ENCODE measurements around the gene JAZF1.
"Not testable (repeated sequence)": the region's sequence is repeated elsewhere in the genome, so short reads cannot be mapped to it uniquely, and the experiment has no call there.

JAZF1 gene

DNA sequence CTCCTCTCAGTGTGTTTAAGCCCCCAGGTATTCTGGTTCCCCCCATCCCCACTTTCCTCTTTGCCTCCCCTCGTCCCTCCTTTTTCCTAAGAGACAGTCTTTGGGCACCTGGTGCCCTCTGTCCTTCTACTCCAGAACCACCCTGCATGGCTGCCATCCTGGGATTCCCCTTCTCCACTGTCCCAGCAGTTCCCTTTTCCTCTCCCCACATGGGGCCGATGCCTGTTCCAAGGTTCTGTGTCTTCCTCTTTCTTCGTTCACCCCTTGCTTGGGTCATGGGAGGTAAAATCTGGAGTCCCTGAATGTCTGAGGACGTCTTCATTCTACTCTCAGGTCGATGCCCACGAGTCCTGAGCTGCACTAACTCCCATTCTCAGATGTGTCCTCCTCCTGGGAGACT, 319.8 kb downstream of the JAZF1 start:
- no peak for DNase-seq

DNA sequence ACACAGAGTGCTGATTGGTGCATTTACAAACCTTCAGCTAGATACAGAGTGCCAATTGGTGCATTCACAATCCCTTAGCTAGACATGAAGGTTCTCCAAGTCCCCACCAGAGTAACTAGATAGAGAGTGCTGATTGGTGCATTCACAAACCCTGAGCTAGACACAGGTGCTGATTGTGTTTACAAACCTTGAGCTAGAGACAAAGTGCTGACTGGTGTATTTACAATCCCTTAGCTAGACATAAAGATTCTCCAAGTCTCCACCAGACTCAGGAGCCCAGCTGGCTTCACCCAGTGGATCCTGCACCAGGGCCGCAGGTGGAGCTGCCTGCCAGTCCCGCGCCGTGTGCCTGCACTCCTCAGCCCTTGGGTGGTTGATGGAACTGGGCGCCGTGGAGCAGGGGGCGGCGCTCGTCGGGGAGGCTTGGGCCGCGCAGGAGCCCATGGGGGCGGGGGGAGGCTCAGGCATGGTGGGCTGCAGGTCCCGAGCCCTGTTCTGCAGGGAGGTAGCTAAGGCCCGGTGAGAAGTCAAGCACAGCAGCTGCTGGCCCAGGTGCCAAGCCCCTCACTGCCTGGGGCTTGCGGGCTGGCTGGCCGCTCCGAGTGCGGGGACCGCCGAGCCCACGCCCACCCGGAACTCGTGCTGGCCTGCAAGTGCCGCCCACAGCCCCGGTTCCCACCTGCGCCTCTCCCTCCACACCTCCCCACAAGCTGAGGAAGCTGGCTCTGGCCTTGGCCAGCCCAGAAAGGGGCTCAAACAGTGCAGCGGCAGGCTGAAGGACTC, 323.7 kb downstream of the JAZF1 start:
- DNase-seq, result not testable (repeated sequence)

DNA sequence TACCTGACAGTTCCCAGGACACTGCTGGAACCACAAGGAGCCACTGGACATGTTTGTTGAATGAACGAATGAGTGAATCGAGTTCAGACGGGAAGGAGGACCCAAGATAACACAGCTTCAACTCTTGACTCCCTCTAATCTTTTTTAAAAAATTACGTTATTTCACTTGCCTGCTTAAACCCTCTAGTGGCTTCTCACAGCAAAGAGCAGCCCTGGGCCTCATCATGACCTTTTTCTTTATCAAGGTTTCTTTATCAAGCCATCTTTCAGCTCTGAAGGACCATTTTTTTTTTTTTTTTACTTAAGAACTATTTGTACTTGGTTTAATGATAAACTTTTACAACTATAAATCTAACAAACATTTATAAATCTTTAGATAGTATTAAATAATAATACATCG, 330.1 kb downstream of the JAZF1 start:
- no peak for DNase-seq

DNA sequence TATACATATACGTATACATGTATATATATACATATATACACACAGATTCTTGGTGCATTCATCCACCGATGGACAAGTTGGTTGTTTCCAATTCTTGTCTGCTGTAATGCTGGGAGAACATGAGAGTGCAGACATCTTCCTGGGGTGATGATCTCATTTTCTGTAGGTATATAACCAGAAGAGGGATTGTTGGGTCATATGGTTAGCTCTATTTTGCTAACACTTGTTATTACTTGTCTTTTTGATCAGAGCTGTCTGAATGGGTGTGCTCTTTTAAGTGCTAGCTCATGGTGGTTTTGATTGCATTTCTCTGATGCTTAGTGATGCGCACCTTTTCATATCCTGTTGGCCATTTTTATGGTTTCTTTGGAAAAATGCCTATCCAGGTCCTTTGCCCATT, 334.2 kb downstream of the JAZF1 start:
- no peak for DNase-seq

DNA sequence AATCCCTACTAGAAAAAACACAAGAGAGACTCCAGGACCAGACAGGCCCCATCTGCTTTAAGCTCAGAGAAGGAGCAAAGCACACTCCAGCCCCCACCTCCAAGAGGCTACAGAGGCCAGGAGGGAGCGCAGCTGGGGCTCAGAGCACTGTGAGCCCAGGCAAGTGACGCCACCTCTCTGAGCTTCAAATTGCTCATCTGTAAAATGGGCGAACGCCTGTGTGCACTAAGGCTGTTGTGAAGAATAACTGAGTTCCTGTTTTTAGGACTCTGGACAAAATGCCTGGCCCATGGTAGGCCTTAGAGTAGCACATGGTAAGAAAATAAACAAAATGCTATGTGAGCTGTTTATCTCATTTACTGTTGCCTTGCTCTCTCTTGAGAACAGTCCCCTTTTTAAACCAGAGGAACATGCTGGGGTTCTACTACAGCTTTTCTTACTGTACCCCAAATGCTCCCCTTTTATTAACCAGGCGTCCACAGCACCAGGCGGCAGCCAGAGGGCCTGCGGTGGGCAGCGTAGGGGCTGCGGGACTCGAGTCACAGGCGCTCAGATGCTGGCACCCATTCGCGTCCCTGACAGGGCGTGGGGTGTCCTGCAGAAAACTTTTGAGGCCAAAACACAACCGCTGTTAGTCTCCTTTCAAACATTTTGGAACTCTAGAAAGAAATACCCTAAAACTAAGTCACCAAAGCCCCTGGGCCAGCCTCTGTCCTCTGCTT, 336.9 kb downstream of the JAZF1 start:
- DNase-seq, result no peak

DNA sequence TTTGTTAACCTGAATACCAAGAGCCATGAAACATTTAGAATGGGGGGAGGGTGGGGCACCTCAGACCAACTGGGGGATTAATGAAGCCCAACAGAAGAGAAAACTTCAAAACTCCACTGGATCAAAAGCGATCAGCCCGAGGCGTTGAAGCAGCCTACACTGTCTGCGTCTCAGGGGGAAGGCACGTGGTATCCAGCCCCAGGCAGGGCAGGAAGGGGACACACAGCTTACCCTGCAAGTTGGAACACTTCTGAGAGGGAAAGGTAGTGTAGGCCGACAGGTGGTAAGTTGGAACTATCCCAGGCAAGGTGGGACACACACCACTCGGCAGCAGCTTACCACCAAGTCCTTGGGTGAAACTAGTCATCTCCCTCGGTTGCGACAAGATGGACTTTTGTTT, 337.7 kb downstream of the JAZF1 start:
- DNase-seq, result no peak

DNA sequence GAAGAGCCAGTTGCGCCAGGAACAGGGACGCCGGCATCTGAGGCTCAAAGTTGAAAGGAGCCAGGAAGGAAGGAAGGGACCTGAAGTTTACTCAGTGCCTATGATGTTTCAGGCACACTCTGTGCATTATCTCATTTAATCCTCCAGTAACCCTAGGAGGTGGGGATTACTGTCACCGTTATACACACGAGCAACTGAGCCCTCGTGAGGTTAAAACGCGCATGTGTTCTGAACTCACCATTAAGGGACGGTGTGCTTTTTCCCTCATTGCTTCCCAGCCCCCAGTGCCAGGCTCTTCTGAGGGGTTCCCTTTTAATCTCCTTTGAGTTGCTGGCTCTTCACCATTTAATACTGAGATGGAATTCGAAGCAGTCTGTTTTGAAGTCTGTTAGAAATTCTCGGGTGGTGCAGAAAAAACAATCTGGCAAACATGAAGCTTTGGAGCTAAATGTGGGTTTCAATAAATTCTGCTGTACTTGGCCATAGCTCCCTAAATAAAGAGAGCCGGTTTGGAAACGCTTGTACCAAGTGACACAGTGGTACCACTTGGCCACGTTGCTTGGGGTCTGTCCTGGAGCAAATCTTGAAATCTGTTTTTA, 338.4 kb downstream of the JAZF1 start:
- DNase-seq, result no peak

DNA sequence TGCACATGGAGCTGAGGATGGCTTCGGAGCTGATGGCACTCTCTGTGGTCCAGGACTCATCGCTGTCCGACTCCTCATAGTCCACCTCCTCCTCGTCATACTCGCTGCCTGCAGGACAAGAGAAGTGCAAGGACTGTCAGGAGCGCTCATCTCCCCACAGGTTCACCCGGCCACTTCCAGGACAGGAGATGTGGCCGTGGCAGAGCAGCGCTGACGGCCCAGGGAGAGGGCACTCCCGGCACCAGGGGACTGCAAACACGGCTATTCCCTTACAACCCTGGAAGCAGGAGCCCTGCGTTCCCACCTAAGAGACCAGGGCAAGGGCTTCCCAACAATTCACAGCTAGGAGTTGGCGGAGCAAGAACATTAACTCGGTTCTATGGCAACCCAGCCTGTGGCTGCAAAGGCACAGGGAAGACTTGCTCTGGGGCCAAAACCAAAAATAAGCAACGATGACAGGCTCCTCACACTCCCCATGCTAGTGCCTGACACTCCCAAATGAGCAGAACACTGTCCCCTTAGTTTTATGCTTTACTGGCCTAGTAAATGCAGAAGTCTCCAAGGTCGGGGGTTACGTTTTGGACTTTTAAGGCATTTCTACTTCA, 339.7 kb downstream of the JAZF1 start:
- DNase-seq, result no peak

DNA sequence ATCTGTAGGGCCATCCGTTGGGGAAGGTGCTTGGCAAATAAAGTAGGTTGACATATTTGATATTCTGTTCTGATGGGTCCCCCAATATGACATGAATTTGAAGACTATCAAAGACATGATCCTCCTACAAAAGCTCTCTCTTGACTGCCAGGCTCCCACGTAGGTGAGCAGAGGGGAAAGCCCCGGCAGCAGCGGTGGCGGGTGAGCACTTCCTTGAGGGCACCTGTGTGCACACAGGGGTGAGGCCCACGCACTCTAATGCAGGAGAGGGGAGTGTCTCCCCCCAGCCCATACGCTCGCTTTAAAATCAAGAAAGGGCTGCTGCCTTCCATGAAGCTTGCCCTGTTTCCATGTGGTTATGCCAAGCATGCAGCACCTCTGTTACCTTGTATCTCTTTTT, 340.3 kb downstream of the JAZF1 start:
- no peak for DNase-seq

DNA sequence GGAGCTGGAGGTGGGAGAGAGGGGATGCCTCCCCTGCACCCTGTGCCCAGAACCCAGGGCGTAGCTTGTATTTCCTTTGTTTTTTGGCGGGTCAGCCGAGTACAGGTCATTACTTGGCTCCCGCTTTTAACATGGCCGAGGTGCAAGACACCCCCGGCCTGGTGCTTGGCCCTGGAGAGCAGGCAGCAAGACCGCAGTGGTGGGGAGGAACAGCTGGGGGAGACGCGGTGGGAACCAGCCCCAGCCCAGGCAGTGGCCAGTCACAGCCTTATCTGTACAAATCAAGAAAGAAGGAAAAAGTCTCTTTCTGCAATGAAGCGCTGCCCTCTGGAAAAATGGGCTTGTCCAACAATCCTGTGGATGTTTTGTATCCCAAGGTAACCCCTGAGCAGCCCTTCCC, 341.5 kb downstream of the JAZF1 start:
- DNase-seq, result no peak

DNA sequence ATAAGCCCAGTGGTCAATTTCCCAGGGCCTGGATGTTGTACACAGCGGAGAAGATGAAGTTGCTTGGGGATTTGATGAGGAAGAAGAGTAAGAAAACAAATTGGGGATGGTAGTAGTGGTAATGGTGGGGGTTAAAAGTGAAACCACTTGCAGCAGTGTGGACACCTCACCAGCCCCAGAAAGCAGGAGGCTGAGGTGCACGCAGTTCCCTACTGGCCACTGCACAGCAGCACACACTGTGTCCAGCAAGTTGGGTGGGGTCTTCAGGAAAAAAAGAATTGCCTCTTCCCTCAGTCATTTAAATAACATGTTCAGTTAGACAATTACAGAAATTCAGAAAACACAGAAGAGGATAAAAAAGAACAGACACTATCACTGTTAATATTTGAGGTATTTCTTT, 344.1 kb downstream of the JAZF1 start:
- DNase-seq, result no peak

DNA sequence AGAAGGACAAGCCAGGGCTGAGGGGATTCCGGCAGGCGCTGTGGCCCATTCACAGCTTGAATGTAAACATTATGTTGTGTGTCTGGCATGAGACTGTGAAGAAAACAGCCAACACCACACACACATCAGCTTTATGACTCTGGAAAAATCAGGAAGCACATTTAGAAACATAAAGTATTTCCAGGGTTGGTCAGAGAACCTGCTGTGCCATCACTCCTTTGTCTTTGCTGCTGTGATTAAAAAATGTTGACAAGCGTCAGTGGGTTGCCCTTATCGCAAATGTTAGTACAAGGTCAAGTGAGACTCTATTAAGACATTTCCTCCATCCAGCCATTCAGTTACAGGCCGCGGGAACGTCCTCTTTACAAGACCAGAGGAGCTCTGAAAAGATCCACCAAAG, 345.2 kb downstream of the JAZF1 start:
- no peak for DNase-seq

DNA sequence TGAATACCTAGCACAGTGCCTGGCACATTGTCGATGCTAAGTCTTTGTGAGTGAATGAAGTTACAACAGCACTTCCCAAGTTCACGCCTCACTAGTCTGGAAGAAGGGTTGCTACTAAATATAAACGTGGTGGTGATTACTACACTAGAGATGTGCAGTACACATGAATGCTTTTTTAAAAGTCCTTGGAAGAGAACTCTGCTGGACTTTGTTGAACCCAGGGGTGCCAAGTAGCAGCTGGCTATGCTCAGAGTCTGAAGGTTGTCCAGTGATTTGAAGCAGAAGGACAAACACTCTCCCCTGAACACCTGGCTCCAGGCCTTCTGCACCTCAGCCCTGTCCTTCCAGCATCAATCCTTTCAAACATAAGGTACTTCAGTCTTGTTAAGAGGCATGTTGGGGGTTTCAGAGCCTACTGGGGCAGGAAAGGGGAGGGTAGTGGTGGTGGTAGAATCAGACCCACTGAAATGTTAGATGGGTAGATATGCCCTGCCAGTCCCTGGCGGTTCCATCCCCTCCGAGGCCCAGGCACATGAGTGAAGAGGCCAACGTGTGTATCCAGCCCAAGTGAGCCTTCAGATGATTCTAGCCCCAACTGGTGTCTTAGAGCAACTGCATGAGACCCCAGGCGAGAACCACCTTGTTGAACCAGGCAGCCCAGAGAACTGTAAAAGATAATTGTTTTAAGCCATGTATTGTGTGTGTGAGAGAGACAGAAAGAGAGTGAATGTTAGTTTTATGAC, 346.2 kb downstream of the JAZF1 start:
- no peak for DNase-seq

DNA sequence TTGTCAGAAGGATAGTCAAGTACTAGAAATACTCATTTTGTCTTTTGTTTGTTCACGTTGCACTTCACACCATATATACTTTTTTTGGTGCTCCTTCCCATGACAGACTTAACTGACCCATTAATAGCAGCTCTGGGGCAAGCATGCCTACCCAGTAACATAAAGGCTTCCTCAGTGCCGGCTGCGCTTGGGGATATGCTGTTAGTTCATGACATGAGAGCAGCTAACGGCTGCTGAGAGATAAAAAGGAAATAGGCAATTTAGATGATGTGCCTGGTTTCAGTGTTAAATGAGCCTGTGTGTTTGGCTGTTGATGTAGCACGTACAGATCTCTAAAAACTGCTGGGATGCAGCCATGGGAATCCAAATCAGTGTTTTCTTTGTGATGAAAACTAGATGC, 354.2 kb downstream of the JAZF1 start:
- no peak for DNase-seq

DNA sequence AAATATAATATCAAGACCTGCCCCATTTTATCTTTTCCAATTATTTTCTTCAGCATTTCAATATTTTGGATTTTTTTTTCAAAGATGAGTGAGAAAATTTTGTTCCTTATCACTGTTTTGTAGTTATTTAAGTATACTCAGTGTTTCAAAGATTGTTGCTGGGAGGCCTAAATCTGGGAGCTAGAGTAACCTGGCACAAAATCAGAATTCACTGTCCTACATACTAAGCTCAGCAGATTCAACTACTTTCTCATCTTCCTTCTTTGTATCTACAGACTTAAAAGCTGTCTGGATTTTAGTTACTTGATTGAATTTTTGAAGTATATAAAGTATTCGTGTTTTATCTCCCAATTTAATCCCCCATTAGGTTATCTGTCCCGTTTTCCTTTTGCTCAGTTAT, 354.7 kb downstream of the JAZF1 start:
- DNase-seq, result no peak

DNA sequence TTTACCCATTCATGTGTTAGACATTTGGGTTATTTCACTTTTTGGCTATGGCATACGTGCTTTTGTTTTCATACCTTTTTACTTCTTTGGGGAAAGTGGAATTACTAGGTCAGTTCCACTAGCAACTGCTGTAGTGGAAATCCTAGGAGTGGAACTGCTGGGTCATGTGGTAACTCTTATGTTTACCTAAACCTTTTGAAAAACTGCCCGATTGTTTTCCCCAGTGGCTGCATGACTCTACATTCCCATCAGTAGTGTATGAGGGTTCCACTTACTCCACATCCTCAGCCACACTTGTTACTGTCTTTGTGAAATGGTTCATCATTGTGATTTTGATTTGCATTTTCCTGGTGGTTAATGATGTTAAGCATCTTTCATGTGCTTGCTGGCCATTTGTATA, 358.4 kb downstream of the JAZF1 start:
- no peak for DNase-seq

DNA sequence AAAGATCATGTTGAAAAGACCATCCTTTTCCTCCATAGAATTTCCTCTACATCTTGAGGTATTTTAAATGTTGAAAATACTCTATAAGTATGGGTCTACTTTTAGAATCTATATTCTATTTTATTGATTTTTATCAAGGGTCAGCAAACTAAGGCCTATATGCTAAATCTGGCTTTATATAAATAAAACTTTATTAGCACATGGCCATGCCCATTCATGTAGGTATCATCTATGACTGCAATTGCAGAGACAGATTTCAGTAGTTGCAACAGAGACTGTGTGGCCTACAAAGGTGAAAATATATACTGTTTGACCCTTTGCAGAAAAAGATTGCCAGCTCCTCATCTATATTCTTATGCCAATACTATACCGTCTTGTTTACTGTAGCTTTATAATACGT, 367.9 kb downstream of the JAZF1 start:
- no peak for DNase-seq

DNA sequence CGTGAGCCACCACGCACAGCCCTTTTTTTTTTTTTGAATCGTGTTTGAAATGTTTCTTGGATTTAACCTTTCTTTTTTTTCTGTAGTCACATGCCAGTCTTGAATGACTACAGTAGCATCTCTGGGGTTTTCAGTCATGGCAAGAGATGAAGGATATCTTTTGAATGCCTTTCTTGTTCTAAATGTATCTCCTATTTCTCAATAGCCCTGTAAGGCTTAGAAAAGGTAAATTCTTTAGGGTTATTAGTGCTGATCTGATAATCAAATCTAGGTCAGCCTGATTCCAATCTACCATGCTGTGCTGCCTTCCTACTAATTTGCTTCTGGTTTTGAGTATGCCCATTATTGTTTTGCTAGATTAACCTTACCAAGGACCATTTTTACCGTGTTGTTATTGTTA, 370.4 kb downstream of the JAZF1 start:
- no peak for DNase-seq

DNA sequence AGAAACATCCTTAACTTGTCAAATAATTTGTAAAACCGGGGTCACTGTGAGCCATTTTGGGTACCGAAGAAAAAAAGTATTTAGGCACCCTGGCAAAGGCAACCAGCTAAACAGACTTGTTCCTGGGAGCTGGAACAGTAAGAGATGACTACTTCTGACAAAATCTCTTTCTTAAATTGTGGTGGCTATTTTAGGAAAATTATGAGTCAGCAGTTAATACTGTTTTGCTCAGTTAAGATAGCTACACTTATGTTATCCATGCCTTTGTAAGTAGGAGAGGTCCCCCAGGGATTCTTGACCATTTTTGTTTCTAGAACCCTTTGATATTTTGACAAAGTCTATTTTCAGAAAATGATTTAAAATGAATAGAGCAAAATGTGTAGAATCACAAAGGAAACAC, 372.0 kb downstream of the JAZF1 start:
- DNase-seq, result peak; percentile 27

DNA sequence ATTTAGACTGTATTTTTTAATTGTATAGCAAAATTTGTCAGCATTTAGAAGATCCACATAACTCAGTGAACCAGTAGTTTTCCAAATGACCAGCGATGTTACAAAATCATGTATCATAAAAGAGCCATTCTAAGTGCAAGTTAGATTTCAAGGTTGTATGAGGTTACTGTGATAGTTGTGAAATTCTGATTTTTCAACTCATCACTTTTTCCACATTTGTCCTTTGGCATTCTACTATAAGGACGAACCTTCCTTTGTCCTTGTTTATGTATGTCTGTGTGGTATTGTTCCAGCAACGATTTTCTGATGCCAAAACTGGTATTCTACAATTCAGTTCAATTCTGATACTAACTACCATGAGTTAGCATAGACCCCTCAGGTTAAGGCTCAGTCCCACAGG, 376.5 kb downstream of the JAZF1 start:
- no peak for DNase-seq

DNA sequence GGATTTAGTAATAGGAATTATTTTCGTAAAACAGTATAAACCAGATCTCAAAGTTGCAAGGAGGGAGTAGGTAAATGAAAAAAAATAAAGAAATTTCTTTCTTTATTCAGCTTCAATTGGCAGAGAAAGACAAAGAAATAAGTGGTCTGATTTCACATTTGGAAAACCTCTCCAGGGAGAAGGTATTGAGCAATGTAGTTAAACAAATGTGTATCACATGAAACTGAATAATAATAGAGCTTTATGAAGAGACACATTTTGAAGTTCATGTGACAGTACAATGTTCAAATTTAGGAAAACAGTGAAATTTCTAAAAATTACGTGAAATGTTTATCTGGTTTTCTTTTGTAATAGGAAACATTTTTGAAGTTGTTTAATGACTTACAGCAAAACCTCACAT, 377.6 kb downstream of the JAZF1 start:
- no peak for DNase-seq

DNA sequence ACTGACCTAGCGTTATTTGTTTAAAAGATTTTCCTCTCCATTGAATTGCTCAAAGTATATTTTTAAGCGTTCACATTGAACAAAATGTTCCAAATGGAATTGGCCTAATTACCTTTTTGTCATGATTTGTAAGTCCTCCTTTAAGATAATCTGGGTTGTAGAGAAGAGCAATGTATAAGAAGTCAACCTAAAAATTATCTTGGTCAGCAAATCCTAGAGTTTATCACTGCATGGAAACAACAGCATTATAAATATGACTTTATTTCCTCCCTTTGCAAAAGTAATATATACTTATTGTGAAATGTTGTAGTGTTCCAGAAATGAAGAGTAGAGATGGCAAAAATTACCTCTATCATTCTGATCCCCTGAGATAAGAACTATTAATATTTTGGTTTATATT, 381.4 kb downstream of the JAZF1 start:
- no peak for DNase-seq

DNA sequence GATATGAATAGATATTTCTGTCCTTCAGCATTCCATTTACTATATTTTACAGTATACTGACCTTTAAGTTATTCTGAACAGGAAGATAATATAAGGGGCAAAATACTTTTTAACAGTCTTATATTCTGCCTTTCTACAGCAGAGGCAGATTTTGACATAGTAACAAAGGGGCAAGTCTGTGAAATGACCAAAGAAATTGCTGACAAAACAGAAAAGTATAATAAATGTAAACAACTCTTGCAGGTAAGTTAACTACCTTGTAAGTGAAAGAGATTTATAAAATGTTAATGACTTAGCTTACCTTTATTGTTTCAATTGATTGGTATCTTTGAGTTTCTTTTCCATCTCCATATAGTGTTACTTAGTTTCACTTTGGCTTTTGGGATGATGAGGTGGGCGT, 384.6 kb downstream of the JAZF1 start:
- DNase-seq, result no peak
